Esophagus squamous epithelium (tissue), 4 donors: Measurements from ENCODE around the gene RSU1.

ENCODE experiments used
- POLR2A ChIP-seq, 4 donors: fragments of 450-650 bp; IDR thresholded peaks; one replicate each; pipeline ENCODE4 v1.6.1; 2017; ENCODE audit warnings: antibody characterized with exemption in 4 of 4, mild to moderate bottlenecking in 4 of 4, moderate library complexity in 3 of 4
- TF ChIP-seq, protein P1 (sequence below), 6 experiments: fragments of 450-650 bp in 4 of 6; fragments of 200-600 bp in 2 of 6; sonication (generic) in 2 of 6; IDR thresholded peaks; one replicate each; pipeline ENCODE4 v1.5.1; 2016 to 2019; ENCODE audit warnings: antibody characterized with exemption in 6 of 6, mild to moderate bottlenecking in 4 of 6, moderate library complexity in 4 of 6

DNA sequence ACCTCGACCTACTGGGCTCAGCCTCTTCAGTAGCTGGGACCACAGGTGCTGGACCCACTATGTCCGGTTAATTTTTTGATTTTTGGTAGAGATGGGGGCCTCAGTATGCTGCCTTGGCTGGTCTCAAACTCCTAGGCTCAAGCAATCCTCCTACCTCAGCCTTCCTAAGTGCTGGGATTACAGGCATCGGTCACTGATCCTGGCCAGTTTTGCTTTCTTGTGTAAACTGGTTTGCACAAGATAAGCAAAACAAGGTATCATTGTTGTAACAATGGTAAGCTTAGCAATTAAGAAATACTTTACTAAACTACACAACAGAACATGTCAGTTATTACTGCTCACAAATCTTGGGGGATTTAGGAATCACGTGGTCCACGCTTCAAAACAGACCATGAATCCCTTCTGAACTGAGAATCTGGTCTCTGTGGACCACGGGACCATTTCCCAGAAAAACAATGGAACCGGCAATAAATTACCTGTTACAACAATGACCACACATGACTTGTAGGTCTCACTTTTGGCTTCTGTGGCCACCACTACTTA lies 36.8 kb downstream of the RSU1 start:
- TF ChIP-seq, protein P1, sequence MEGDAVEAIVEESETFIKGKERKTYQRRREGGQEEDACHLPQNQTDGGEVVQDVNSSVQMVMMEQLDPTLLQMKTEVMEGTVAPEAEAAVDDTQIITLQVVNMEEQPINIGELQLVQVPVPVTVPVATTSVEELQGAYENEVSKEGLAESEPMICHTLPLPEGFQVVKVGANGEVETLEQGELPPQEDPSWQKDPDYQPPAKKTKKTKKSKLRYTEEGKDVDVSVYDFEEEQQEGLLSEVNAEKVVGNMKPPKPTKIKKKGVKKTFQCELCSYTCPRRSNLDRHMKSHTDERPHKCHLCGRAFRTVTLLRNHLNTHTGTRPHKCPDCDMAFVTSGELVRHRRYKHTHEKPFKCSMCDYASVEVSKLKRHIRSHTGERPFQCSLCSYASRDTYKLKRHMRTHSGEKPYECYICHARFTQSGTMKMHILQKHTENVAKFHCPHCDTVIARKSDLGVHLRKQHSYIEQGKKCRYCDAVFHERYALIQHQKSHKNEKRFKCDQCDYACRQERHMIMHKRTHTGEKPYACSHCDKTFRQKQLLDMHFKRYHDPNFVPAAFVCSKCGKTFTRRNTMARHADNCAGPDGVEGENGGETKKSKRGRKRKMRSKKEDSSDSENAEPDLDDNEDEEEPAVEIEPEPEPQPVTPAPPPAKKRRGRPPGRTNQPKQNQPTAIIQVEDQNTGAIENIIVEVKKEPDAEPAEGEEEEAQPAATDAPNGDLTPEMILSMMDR (IDR thresholded peaks at IDR 0.05): no peak
- no peak for TF ChIP-seq POLR2A (IDR thresholded peaks at IDR 0.05)
